Measurements from ENCODE around the gene C1orf174.
"Not testable (repeated sequence)": the region's sequence is repeated elsewhere in the genome, so short reads cannot be mapped to it uniquely, and the experiment has no call there.

DNA sequence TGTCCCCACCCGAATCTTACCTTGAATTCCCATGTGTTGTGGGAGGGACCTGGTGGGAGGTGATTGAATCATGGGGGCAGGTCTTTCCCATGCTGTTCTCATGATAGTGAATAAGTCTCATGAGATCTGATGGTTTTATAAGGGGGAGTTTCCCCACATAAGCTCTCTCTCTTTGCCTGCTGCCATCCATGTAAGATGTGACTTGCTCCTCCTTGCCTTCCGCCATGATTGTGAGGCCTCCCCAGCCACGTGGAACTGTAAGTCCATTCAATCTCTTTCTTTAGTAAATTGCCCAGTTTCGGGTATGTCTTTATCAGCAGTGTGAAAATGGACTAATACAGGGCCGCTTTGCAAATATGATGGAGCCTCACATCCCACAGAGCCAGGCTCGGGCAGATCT is 18.3 kb upstream of the C1orf174 start:
- TF ChIP-seq, protein P1, sequence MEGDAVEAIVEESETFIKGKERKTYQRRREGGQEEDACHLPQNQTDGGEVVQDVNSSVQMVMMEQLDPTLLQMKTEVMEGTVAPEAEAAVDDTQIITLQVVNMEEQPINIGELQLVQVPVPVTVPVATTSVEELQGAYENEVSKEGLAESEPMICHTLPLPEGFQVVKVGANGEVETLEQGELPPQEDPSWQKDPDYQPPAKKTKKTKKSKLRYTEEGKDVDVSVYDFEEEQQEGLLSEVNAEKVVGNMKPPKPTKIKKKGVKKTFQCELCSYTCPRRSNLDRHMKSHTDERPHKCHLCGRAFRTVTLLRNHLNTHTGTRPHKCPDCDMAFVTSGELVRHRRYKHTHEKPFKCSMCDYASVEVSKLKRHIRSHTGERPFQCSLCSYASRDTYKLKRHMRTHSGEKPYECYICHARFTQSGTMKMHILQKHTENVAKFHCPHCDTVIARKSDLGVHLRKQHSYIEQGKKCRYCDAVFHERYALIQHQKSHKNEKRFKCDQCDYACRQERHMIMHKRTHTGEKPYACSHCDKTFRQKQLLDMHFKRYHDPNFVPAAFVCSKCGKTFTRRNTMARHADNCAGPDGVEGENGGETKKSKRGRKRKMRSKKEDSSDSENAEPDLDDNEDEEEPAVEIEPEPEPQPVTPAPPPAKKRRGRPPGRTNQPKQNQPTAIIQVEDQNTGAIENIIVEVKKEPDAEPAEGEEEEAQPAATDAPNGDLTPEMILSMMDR (IDR thresholded peaks at IDR 0.05; ENCODE audit: insufficient read depth, low read length), result not testable (repeated sequence)
- TF ChIP-seq, protein P2, sequence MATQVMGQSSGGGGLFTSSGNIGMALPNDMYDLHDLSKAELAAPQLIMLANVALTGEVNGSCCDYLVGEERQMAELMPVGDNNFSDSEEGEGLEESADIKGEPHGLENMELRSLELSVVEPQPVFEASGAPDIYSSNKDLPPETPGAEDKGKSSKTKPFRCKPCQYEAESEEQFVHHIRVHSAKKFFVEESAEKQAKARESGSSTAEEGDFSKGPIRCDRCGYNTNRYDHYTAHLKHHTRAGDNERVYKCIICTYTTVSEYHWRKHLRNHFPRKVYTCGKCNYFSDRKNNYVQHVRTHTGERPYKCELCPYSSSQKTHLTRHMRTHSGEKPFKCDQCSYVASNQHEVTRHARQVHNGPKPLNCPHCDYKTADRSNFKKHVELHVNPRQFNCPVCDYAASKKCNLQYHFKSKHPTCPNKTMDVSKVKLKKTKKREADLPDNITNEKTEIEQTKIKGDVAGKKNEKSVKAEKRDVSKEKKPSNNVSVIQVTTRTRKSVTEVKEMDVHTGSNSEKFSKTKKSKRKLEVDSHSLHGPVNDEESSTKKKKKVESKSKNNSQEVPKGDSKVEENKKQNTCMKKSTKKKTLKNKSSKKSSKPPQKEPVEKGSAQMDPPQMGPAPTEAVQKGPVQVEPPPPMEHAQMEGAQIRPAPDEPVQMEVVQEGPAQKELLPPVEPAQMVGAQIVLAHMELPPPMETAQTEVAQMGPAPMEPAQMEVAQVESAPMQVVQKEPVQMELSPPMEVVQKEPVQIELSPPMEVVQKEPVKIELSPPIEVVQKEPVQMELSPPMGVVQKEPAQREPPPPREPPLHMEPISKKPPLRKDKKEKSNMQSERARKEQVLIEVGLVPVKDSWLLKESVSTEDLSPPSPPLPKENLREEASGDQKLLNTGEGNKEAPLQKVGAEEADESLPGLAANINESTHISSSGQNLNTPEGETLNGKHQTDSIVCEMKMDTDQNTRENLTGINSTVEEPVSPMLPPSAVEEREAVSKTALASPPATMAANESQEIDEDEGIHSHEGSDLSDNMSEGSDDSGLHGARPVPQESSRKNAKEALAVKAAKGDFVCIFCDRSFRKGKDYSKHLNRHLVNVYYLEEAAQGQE (IDR thresholded peaks at IDR 0.05; ENCODE audit: insufficient replicate concordance, low read depth), result not testable (repeated sequence)
